Trophoblast cell (in vitro differentiated cells and primary cell): Measurements from ENCODE around the gene SBF2.
"Not testable (repeated sequence)": the region's sequence is repeated elsewhere in the genome, so short reads cannot be mapped to it uniquely, and the experiment has no call there.

Experiments used
- DNase-seq, 2 donors: peaks; one replicate each; pipeline ENCODE4 v3.0.0-alpha.2; 2016
- H2AFZ ChIP-seq: 2 replicates; pipeline ENCODE4 v1.6.1; 2013; ENCODE audit warnings: low read length, moderate library complexity, mild to moderate bottlenecking; ENCODE audit not compliant: insufficient read depth, poor library complexity
- H2AK5ac ChIP-seq: 2 replicates; pipeline ENCODE4 v1.6.1; 2013; ENCODE audit warnings: mild to moderate bottlenecking, low read length
- H2BK120ac ChIP-seq: 2 replicates; pipeline ENCODE4 v1.6.1; 2013; ENCODE audit warnings: low read length, mild to moderate bottlenecking, moderate library complexity; ENCODE audit not compliant: insufficient read depth, poor library complexity
- H2BK12ac ChIP-seq: 2 replicates; pipeline ENCODE4 v1.6.1; 2013; ENCODE audit warnings: mild to moderate bottlenecking, low read length, moderate library complexity
- H2BK5ac ChIP-seq: 2 replicates; pipeline ENCODE4 v1.6.1; 2013; ENCODE audit warnings: low read length, low read depth, moderate library complexity, mild to moderate bottlenecking; ENCODE audit not compliant: poor library complexity
- H3K14ac ChIP-seq: 2 replicates; pipeline ENCODE4 v1.6.1; 2013; ENCODE audit warnings: mild to moderate bottlenecking, low read length
- H3K18ac ChIP-seq: 2 replicates; pipeline ENCODE4 v1.6.1; 2013; ENCODE audit warnings: mild to moderate bottlenecking, low read length
- H3K23ac ChIP-seq: 2 replicates; pipeline ENCODE4 v1.6.1; 2013; ENCODE audit warnings: low read length
- H3K27ac ChIP-seq: 2 replicates; pipeline ENCODE4 v1.5.1; 2013; ENCODE audit warnings: low read depth, mild to moderate bottlenecking, inconsistent platforms, low read length, moderate library complexity
- H3K27me3 ChIP-seq: 2 replicates; pipeline ENCODE4 v1.6.1; 2013; ENCODE audit warnings: inconsistent platforms, mild to moderate bottlenecking, low read length, moderate library complexity; ENCODE audit not compliant: insufficient read depth
- H3K36me3 ChIP-seq, 2 experiments: 1 replicate in 1 of 2; 2 replicates in 1 of 2; pipeline ENCODE4 v1.6.1; 2013; ENCODE audit warnings: low read length in 2 of 2, mild to moderate bottlenecking in 2 of 2, moderate library complexity in 1 of 2; ENCODE audit not compliant: insufficient read depth in 2 of 2, control insufficient read depth in 1 of 2
- H3K4ac ChIP-seq: 2 replicates; pipeline ENCODE4 v1.6.1; 2013; ENCODE audit warnings: low read depth, mild to moderate bottlenecking, low read length, moderate library complexity
- H3K4me1 ChIP-seq, 2 experiments: 1 replicate in 1 of 2; 2 replicates in 1 of 2; pipeline ENCODE4 v1.6.1; 2013; ENCODE audit warnings: low read length in 2 of 2, mild to moderate bottlenecking in 2 of 2, moderate library complexity in 1 of 2; ENCODE audit not compliant: insufficient read depth in 2 of 2, control insufficient read depth in 1 of 2
- H3K4me2 ChIP-seq: 2 replicates; pipeline ENCODE4 v1.6.1; 2013; ENCODE audit warnings: inconsistent platforms, mild to moderate bottlenecking, low read length, moderate library complexity
- H3K4me3 ChIP-seq: 2 replicates; pipeline ENCODE4 v1.5.1; 2013; ENCODE audit warnings: mild to moderate bottlenecking, low read depth, low read length, inconsistent platforms
- H3K79me1 ChIP-seq: one replicate; pipeline ENCODE4 v1.6.1; 2013; ENCODE audit warnings: low read length
- H3K79me2 ChIP-seq: 2 replicates; pipeline ENCODE4 v1.6.1; 2013; ENCODE audit warnings: low read length, mild to moderate bottlenecking; ENCODE audit not compliant: control insufficient read depth, insufficient read depth, poor library complexity
- H3K9ac ChIP-seq: 2 replicates; pipeline ENCODE4 v1.6.1; 2013; ENCODE audit warnings: mild to moderate bottlenecking, low read length
- H3K9me3 ChIP-seq: 2 replicates; pipeline ENCODE4 v1.6.1; 2013; ENCODE audit warnings: low read depth, mild to moderate bottlenecking, control low read depth, inconsistent platforms, low read length; ENCODE audit not compliant: insufficient read depth
- H4K12ac ChIP-seq: 2 replicates; pipeline ENCODE4 v1.6.1; 2013; ENCODE audit warnings: low read depth, mild to moderate bottlenecking, low read length, moderate library complexity
- H4K8ac ChIP-seq: 2 replicates; pipeline ENCODE4 v1.6.1; 2013; ENCODE audit warnings: low read depth, mild to moderate bottlenecking, low read length, moderate library complexity
- H4K91ac ChIP-seq: one replicate; pipeline ENCODE4 v1.6.1; 2013; ENCODE audit warnings: low read depth, mild to moderate bottlenecking, low read length, moderate library complexity
- WGBS: extraction: QIAGEN DNeasy Blood & Tissue Kit; methylation state at CpG from one replicate; pipeline ENCODE4 v1.1.7; 2013; ENCODE audit warnings: missing lambda C conversion rate; ENCODE audit not compliant: insufficient read length, insufficient coverage; ENCODE audit errors: extremely low coverage; 5-methylcytosine and 5-hydroxymethylcytosine counted together

SBF2 gene

DNA sequence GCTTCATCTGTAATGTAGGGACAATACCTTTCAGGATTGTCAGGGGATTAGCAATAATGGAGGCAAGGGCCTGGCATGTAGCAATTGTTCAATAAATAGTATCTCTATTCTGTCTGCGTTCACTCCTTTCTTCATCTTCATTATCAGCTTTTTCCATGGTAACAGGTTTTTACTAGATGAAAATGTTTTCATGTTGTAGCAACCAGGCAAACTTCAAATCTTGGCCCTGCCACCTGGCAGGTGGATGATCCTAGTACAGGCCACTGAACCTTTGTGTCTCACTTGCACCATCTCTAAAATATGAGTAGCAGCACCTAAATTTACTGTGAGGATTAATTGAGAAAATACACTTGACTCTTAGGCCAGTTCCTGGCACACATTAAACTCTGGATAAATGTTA is 546.8 kb downstream of the SBF2 start:
- H2BK12ac ChIP-seq: no peak overlapping the region

GRCh38 chr11:9745411-9746211 is 548.4 kb downstream of the SBF2 start:
- H4K91ac ChIP-seq: no peak overlapping the region
- H2BK120ac ChIP-seq: no peak overlapping the region
- peaks cover 2 to 6% of the 10 kb centered on the region in 2 experiments for H3K4me1 ChIP-seq
- H4K8ac ChIP-seq: no peak overlapping the region
- peak overlapping the region; percentile 41 for H3K4me3 ChIP-seq
- no peak overlapping the region for H3K4ac ChIP-seq
- peaks cover 5% of the 10 kb centered on the region for H3K79me1 ChIP-seq
- DNase-seq: no peak
- no peak overlapping the region for H4K12ac ChIP-seq
- H2AK5ac ChIP-seq: no peak overlapping the region
- H3K23ac ChIP-seq: peak overlapping the region; percentile 12
- H3K27ac ChIP-seq: no peak overlapping the region
- no peaks in the 10 kb centered on the region for H3K27me3 ChIP-seq
- H2BK12ac ChIP-seq: no peak overlapping the region
- no peak overlapping the region for H3K18ac ChIP-seq
- H3K9me3 ChIP-seq: no peaks in the 10 kb centered on the region
- H2AFZ ChIP-seq: no peak overlapping the region
- H3K14ac ChIP-seq: no peak overlapping the region
- no peak overlapping the region for H3K4me2 ChIP-seq
- no peak overlapping the region for H3K9ac ChIP-seq
- no peak overlapping the region for H2BK5ac ChIP-seq
- WGBS: no CpG with 5 or more reads among the region's 7 CpGs
- peaks cover 15 to 31% of the 10 kb centered on the region in 2 experiments for H3K36me3 ChIP-seq
- H3K79me2 ChIP-seq: no peaks in the 10 kb centered on the region

More for the DNA sequence above, 546.8 kb downstream of the SBF2 start:
- no peak overlapping the region for H4K12ac ChIP-seq
- peaks cover 15 to 28% of the 10 kb centered on the region in 2 experiments for H3K36me3 ChIP-seq
- H3K18ac ChIP-seq: no peak overlapping the region
- no peak overlapping the region for H3K27ac ChIP-seq
- H3K14ac ChIP-seq: no peak overlapping the region
- DNase-seq: peak in 1 of 2 donors; percentile 53
- H3K79me2 ChIP-seq: no peaks in the 10 kb centered on the region
- H3K9ac ChIP-seq: no peak overlapping the region
- no peaks in the 10 kb centered on the region for H3K27me3 ChIP-seq
- WGBS: no CpG with 5 or more reads among the region's 1 CpG
- no peak overlapping the region for H2AK5ac ChIP-seq
- no peak overlapping the region for H3K4ac ChIP-seq
- no peak overlapping the region for H3K4me3 ChIP-seq
- no peaks in the 10 kb centered on the region for H3K9me3 ChIP-seq
- H3K79me1 ChIP-seq: peaks cover 2% of the 10 kb centered on the region
- peaks cover 0 to 1% of the 10 kb centered on the region in 2 experiments for H3K4me1 ChIP-seq
- H4K8ac ChIP-seq: no peak overlapping the region
- H3K23ac ChIP-seq: no peak overlapping the region
- H4K91ac ChIP-seq: no peak overlapping the region
- no peak overlapping the region for H2BK120ac ChIP-seq
- no peak overlapping the region for H2BK5ac ChIP-seq
- H3K4me2 ChIP-seq: no peak overlapping the region
- no peak overlapping the region for H2AFZ ChIP-seq

GRCh38 chr11:9743512-9743911 is 550.5 kb downstream of the SBF2 start:
- H3K27me3 ChIP-seq, H3K4me2 ChIP-seq, H3K4ac ChIP-seq, H2BK5ac ChIP-seq, DNase-seq, H3K79me2 ChIP-seq, H4K91ac ChIP-seq, H3K27ac ChIP-seq, H3K14ac ChIP-seq, H2BK120ac ChIP-seq, H3K4me3 ChIP-seq, H2AFZ ChIP-seq, H3K79me1 ChIP-seq, H3K9me3 ChIP-seq, H3K18ac ChIP-seq, H4K8ac ChIP-seq, H3K9ac ChIP-seq, H2BK12ac ChIP-seq, H4K12ac ChIP-seq, H3K23ac ChIP-seq, H2AK5ac ChIP-seq: not testable (repeated sequence)
- WGBS: no CpG with 5 or more reads among the region's 3 CpGs
- H3K4me1 ChIP-seq: peaks cover 9 to 17% of the 10 kb centered on the region in 2 experiments
- H3K36me3 ChIP-seq: peaks cover 10 to 23% of the 10 kb centered on the region in 2 experiments

DNA sequence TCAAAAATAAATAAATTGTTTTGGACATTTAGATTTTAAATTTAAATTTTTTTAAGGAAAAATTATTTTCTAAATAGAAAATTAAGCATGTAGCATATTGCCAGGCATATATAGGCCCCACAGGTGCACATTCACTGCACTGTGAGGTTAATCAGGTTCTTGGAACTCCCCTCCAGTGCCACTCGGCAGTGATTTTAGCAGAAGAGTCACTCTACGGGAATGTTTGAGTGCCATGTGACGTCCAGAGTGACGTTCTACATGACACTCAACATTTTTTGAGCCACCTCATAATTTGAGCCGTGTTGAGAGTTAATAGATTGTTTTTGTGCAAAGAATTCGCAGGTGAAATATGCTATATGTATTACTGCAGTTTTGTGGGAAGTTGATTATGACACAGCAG is 552.8 kb downstream of the SBF2 start:
- H4K8ac ChIP-seq: no peak overlapping the region
- no peak overlapping the region for H3K18ac ChIP-seq
- no peak overlapping the region for H3K9ac ChIP-seq
- H2AK5ac ChIP-seq: no peak overlapping the region
- H3K4me3 ChIP-seq: no peak overlapping the region
- no peak overlapping the region for H3K4me2 ChIP-seq
- H3K9me3 ChIP-seq: no peaks in the 10 kb centered on the region
- peaks cover 9% of the 10 kb centered on the region for H3K79me1 ChIP-seq
- no peak overlapping the region for H4K12ac ChIP-seq
- WGBS: no CpG with 5 or more reads among the region's 6 CpGs
- no peak overlapping the region for H2BK120ac ChIP-seq
- H3K14ac ChIP-seq: no peak overlapping the region
- H4K91ac ChIP-seq: no peak overlapping the region
- peaks cover 11 to 20% of the 10 kb centered on the region in 2 experiments for H3K36me3 ChIP-seq
- no peak overlapping the region for H3K23ac ChIP-seq
- peak overlapping the region; percentile 73 for H2BK5ac ChIP-seq
- no peaks in the 10 kb centered on the region for H3K79me2 ChIP-seq
- H2BK12ac ChIP-seq: no peak overlapping the region
- H3K4me1 ChIP-seq: peaks cover 13 to 17% of the 10 kb centered on the region in 2 experiments
- no peaks in the 10 kb centered on the region for H3K27me3 ChIP-seq
- H3K4ac ChIP-seq: peak overlapping the region; percentile 52
- peak overlapping the region; percentile 88 for H3K27ac ChIP-seq
- DNase-seq: peak; percentile 77 to 85
- no peak overlapping the region for H2AFZ ChIP-seq
